Neural cell (in vitro differentiated cells): ENCODE results near the gene AMBP. TPM values are rescaled to one million over a fixed set of nuclear protein-coding genes. Genes with fewer than 3 reads are reported as not detected.

Experiments used
- H2AFZ ChIP-seq: fragments of 200-600, 300-800 bp; sonication (generic), shearing (Covaris generic); 2 replicates; pipeline ENCODE4 v1.6.0; 2014; ENCODE audit warnings: low read depth, mild to moderate bottlenecking, antibody characterized with exemption, low read length, moderate library complexity
- H3F3A ChIP-seq: fragments of 200-600 bp; shearing (Covaris generic); 2 replicates; pipeline ENCODE4 v1.6.1; 2016; ENCODE audit warnings: mild to moderate bottlenecking, moderate library complexity, mixed read lengths, antibody characterized with exemption, low read length; ENCODE audit not compliant: insufficient read depth, poor library complexity, severe bottlenecking
- H3K27ac ChIP-seq: fragments of 200-600, 300-800 bp; sonication (generic), shearing (Covaris generic); 2 replicates; pipeline ENCODE4 v1.5.1; 2014; ENCODE audit warnings: mild to moderate bottlenecking, low read length, moderate library complexity
- H3K27me3 ChIP-seq: fragments of 300-800, 200-600 bp; sonication (generic), shearing (Covaris generic); 2 replicates; pipeline ENCODE4 v1.6.0; 2014; ENCODE audit warnings: mild to moderate bottlenecking, low read depth, low read length, moderate library complexity; ENCODE audit not compliant: insufficient read depth
- H3K36me3 ChIP-seq: fragments of 300-800, 200-600 bp; sonication (generic), shearing (Covaris generic); 2 replicates; pipeline ENCODE4 v1.5.1; 2014; ENCODE audit warnings: mild to moderate bottlenecking, antibody characterized with exemption, low read length, moderate library complexity; ENCODE audit not compliant: insufficient read depth
- H3K4me2 ChIP-seq: fragments of 300-800, 200-600 bp; sonication (generic), shearing (Covaris generic); 2 replicates; pipeline ENCODE4 v1.6.0; 2014; ENCODE audit warnings: mild to moderate bottlenecking, low read length
- H3K4me3 ChIP-seq: fragments of 300-800, 200-600 bp; sonication (generic), shearing (Covaris generic); 2 replicates; pipeline ENCODE4 v1.5.1; 2014; ENCODE audit warnings: mild to moderate bottlenecking, low read length, moderate library complexity
- H3K79me2 ChIP-seq: fragments of 200-600 bp; shearing (Covaris generic); replicated peaks from 2 replicates; pipeline ENCODE4 v1.6.0; 2014; ENCODE audit warnings: mild to moderate bottlenecking, low read length, moderate library complexity; ENCODE audit not compliant: insufficient read depth
- H3K9ac ChIP-seq: fragments of 300-800, 200-600 bp; sonication (generic), shearing (Covaris generic); 2 replicates; pipeline ENCODE4 v1.6.1; 2016; ENCODE audit warnings: mild to moderate bottlenecking, low read length, mixed read lengths
- H3K9me2 ChIP-seq: fragments of 200-600 bp; shearing (Covaris generic); 2 replicates; pipeline ENCODE4 v1.6.1; 2016; ENCODE audit warnings: mild to moderate bottlenecking, low read length, mixed read lengths; ENCODE audit not compliant: insufficient read depth
- H3K9me3 ChIP-seq: fragments of 200-600, 300-800 bp; sonication (generic), shearing (Covaris generic); 2 replicates; pipeline ENCODE4 v1.6.1; 2016; ENCODE audit warnings: mild to moderate bottlenecking, mixed run types, low read length, moderate library complexity, mixed read lengths
- H4K20me1 ChIP-seq: fragments of 200-600 bp; shearing (Covaris generic); 2 replicates; pipeline ENCODE4 v1.6.1; 2016; ENCODE audit warnings: mild to moderate bottlenecking, mixed run types; ENCODE audit not compliant: insufficient read depth
- CTCF ChIP-seq: fragments of 450-650 bp; IDR thresholded peaks from 2 replicates; pipeline ENCODE4 v1.5.1; 2014; ENCODE audit warnings: antibody characterized with exemption, mild to moderate bottlenecking, moderate library complexity; ENCODE audit not compliant: poor library complexity, severe bottlenecking
- EP300 ChIP-seq: fragments of 450-650 bp; conservative IDR thresholded peaks from 2 replicates; pipeline ENCODE4 v1.6.1; 2014; ENCODE audit warnings: antibody characterized with exemption, mild to moderate bottlenecking, moderate library complexity; ENCODE audit not compliant: poor library complexity, severe bottlenecking
- EZH2 ChIP-seq: fragments of 200-600, 300-800 bp; shearing (Covaris generic), sonication (generic); IDR thresholded peaks from 2 replicates; pipeline ENCODE4 v1.6.1; 2014; ENCODE audit warnings: antibody characterized with exemption, low read length, borderline replicate concordance, mild to moderate bottlenecking; ENCODE audit not compliant: insufficient read depth, poor library complexity, severe bottlenecking
- MXI1 ChIP-seq: fragments of 450-650 bp; conservative IDR thresholded peaks from 2 replicates; pipeline ENCODE4 v1.6.1; 2014; ENCODE audit warnings: antibody characterized with exemption, mild to moderate bottlenecking; ENCODE audit not compliant: poor library complexity, severe bottlenecking
- POLR2AphosphoS5 ChIP-seq: IDR thresholded peaks from 2 replicates; pipeline ENCODE4 v1.6.1; 2012
- RAD21 ChIP-seq: fragments of 450-650 bp; conservative IDR thresholded peaks from 2 replicates; pipeline ENCODE4 v1.6.1; 2014; ENCODE audit warnings: antibody characterized with exemption, mild to moderate bottlenecking, moderate library complexity
- REST ChIP-seq: IDR thresholded peaks from 2 replicates; pipeline ENCODE4 v1.6.1; 2012; ENCODE audit warnings: borderline replicate concordance
- SMC3 ChIP-seq: fragments of 450-650 bp; conservative IDR thresholded peaks from 2 replicates; pipeline ENCODE4 v1.6.1; 2014; ENCODE audit warnings: antibody characterized with exemption, mild to moderate bottlenecking, moderate library complexity; ENCODE audit not compliant: poor library complexity
- TAF1 ChIP-seq: IDR thresholded peaks from 2 replicates; pipeline ENCODE4 v1.6.1; 2012; ENCODE audit warnings: low read depth
- polyA plus RNA-seq: library from polyadenylated mRNA; depleted of rRNA; stranded (reverse); fragments of >200 nt; gene quantifications from 2 replicates; pipeline ENCODE4 v1.2.3, GENCODE V29; 2014

AMBP gene
- polyA plus RNA-seq, 1 donor from 2014 or later: not detected

GRCh38 chr9:114051281-114051680, 26.8 kb downstream of the AMBP start:
- no peaks in the 10 kb centered on the region for H3K27me3 ChIP-seq
- H3K9me2 ChIP-seq: no peaks in the 10 kb centered on the region
- no peak overlapping the region for H3K27ac ChIP-seq
- H3K36me3 ChIP-seq: peaks cover 16% of the 10 kb centered on the region
- no peak overlapping the region for H3K4me3 ChIP-seq
- no peak overlapping the region for H3K9ac ChIP-seq
- H3K9me3 ChIP-seq: no peaks in the 10 kb centered on the region
- no peak overlapping the region for H2AFZ ChIP-seq
- TF ChIP-seq REST (no peak), CTCF (no peak), TAF1 (no peak), EP300 (no peak), EZH2 (no peak), RAD21 (no peak), POLR2AphosphoS5 (no peak), SMC3 (no peak), MXI1 (no peak)
- no peaks in the 10 kb centered on the region for H3F3A ChIP-seq
- no peaks in the 10 kb centered on the region for H4K20me1 ChIP-seq
- H3K79me2 ChIP-seq: no peaks in the 10 kb centered on the region
- H3K4me2 ChIP-seq: no peak overlapping the region

- H3K27me3 ChIP-seq: no peaks in the 10 kb centered on the region
- H3K79me2 ChIP-seq: no peaks in the 10 kb centered on the region
- no peak overlapping the region for H3K9ac ChIP-seq
- H3K9me3 ChIP-seq: no peaks in the 10 kb centered on the region
- H3F3A ChIP-seq: no peaks in the 10 kb centered on the region
- TF ChIP-seq CTCF: no peak
- TF ChIP-seq POLR2AphosphoS5: no peak
- no peak for TF ChIP-seq EP300
- no peak for TF ChIP-seq RAD21
- TF ChIP-seq EZH2: no peak
- no peak for TF ChIP-seq MXI1
- TF ChIP-seq REST: no peak
- no peak for TF ChIP-seq TAF1
- TF ChIP-seq SMC3: no peak
- no peaks in the 10 kb centered on the region for H3K9me2 ChIP-seq
- H3K27ac ChIP-seq: no peak overlapping the region
- no peak overlapping the region for H2AFZ ChIP-seq
- peaks cover 16% of the 10 kb centered on the region for H3K36me3 ChIP-seq
- no peaks in the 10 kb centered on the region for H4K20me1 ChIP-seq
- no peak overlapping the region for H3K4me2 ChIP-seq
- no peak overlapping the region for H3K4me3 ChIP-seq
Measured at GRCh38 chr9:114050646-114051045, 27.5 kb downstream of the AMBP start.
